ENCODE data around the gene RPL37A. TPM values are rescaled to one million over a fixed set of nuclear protein-coding genes. Genes with fewer than 3 reads are reported as not detected.

The RPL37A gene
- total RNA-seq, 4 donors from 2014 or later: 1,065 to 1,506 (median 1,390) TPM

GRCh38 chr2:216492597-216493333, 5.9 kb upstream of the RPL37A start:
- no peaks in the 10 kb centered on the region for H3K9me3 ChIP-seq
- H3K4me3 ChIP-seq: no peak overlapping the region
- H3K36me3 ChIP-seq: no peaks in the 10 kb centered on the region
- no peak for ATAC-seq
- H3K27ac ChIP-seq: no peak overlapping the region
- in situ Hi-C loops (cut with MboI; ENCODE audit: low sequenced_read_pairs in 4 of 4): no loop called here
- intact Hi-C loops (cut with DNase I; ENCODE audit: low total_unique reads): no loop called here
- TF ChIP-seq, protein P1, sequence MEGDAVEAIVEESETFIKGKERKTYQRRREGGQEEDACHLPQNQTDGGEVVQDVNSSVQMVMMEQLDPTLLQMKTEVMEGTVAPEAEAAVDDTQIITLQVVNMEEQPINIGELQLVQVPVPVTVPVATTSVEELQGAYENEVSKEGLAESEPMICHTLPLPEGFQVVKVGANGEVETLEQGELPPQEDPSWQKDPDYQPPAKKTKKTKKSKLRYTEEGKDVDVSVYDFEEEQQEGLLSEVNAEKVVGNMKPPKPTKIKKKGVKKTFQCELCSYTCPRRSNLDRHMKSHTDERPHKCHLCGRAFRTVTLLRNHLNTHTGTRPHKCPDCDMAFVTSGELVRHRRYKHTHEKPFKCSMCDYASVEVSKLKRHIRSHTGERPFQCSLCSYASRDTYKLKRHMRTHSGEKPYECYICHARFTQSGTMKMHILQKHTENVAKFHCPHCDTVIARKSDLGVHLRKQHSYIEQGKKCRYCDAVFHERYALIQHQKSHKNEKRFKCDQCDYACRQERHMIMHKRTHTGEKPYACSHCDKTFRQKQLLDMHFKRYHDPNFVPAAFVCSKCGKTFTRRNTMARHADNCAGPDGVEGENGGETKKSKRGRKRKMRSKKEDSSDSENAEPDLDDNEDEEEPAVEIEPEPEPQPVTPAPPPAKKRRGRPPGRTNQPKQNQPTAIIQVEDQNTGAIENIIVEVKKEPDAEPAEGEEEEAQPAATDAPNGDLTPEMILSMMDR (IDR thresholded peaks at IDR 0.05 in 4 of 5, conservative IDR thresholded peaks at IDR 0.05 in 1 of 5): no peak
- TF ChIP-seq POLR2A (IDR thresholded peaks at IDR 0.05): no peak
- DNase-seq: no peak
- peaks cover 5 to 6% of the 10 kb centered on the region in 2 donors for H3K4me1 ChIP-seq
- H3K27me3 ChIP-seq: no peaks in the 10 kb centered on the region

GRCh38 chr2:216493334-216493685, 5.3 kb upstream of the RPL37A start:
- intact Hi-C loops (cut with DNase I; ENCODE audit: low total_unique reads): no loop called here
- H3K27me3 ChIP-seq: no peaks in the 10 kb centered on the region

DNA sequence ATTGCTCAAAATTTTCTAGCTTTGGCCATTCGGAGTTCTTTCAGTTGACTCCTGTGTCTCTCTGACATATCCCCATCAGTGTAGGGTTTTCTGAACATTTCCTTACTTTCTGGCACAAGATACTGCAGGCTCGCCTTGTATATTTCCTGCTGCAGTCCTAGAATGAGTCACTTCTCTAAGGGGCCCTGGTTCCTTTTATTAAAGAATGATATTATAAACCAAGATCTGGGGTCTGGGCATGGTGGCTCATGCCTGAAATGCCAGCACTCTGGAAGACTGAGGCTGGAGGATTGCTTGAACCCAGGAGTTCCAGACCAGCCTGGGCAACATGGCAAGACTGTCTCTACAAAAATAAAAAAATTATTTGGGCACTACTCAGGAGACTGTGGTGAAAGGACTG, 3.0 kb upstream of the RPL37A start:
- TF ChIP-seq, protein P1 (IDR thresholded peaks at IDR 0.05 in 4 of 5, conservative IDR thresholded peaks at IDR 0.05 in 1 of 5): no peak
- TF ChIP-seq POLR2A (IDR thresholded peaks at IDR 0.05): no peak
- Histone ChIP-seq H3K27ac (no peak overlapping the region), H3K9me3 (no peaks in the 10 kb centered on the region), H3K27me3 (no peaks in the 10 kb centered on the region), H3K36me3 (peaks cover 2 to 13% of the 10 kb centered on the region in 2 donors), H3K4me1 (peaks cover 23% of the 10 kb centered on the region in 2 donors), H3K4me3 (no peak overlapping the region)
- ATAC-seq (no peak), DNase-seq (no peak)
- intact Hi-C loops (cut with DNase I; ENCODE audit: low total_unique reads) (no loop called here), in situ Hi-C loops (cut with MboI; ENCODE audit: low sequenced_read_pairs in 4 of 4) (no loop called here)

More at GRCh38 chr2:216493334-216493685, 5.3 kb upstream of the RPL37A start:
- Histone ChIP-seq H3K4me1 (peaks cover 9 to 10% of the 10 kb centered on the region in 2 donors), H3K4me3 (no peak overlapping the region), H3K27ac (no peak overlapping the region), H3K36me3 (no peaks in the 10 kb centered on the region), H3K9me3 (no peaks in the 10 kb centered on the region)
- no peak for DNase-seq
- in situ Hi-C loops (cut with MboI; ENCODE audit: low sequenced_read_pairs in 4 of 4): no loop called here
- ATAC-seq: no peak
- no peak for TF ChIP-seq POLR2A (IDR thresholded peaks at IDR 0.05)
- TF ChIP-seq, protein P1 (IDR thresholded peaks at IDR 0.05 in 4 of 5, conservative IDR thresholded peaks at IDR 0.05 in 1 of 5): no peak

DNA sequence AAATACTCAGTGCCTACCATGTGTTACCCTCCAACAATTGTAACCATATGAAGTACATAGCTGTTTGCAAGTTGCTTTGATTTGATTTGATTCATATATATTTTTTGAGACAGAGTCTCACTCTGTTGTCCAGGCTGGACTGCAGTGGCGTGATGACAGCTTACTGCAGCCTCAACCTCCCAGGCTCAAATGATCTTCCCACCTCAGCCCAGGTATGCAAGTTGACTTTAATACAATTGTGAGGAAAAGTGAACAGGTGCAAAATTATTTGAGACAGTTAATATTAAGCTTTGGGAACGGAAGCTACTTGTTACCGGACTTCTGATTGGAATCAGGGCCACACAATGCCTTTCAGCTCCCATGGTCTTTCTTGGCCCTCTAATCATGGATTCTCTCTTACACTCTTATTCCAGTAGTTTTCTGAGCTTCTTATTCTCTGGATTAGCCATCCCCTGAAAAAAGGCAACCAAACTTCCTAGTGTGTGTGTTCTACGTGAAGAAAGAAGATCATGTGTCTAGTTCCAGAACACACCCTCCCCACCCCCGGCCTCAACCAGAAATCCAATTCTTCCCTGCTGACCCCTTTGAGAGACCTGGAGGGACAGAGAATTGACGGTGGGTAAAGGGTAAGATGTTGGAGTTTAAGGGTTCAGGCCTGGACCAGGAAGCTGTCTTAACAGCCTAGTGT, 1.1 kb upstream of the RPL37A start:
- in situ Hi-C loops (cut with MboI; ENCODE audit: low sequenced_read_pairs in 4 of 4): no loop called here
- TF ChIP-seq, protein P1 (IDR thresholded peaks at IDR 0.05 in 4 of 5, conservative IDR thresholded peaks at IDR 0.05 in 1 of 5): no peak
- no peak for TF ChIP-seq POLR2A (IDR thresholded peaks at IDR 0.05)
- Histone ChIP-seq H3K27me3 (no peaks in the 10 kb centered on the region), H3K4me1 (peaks cover 26% of the 10 kb centered on the region in 2 donors), H3K36me3 (peaks cover 7 to 31% of the 10 kb centered on the region in 2 donors), H3K4me3 (peak overlapping the region; percentile 70 to 90 (median 80)), H3K27ac (peak overlapping the region; percentile 81 to 89 (median 84)), H3K9me3 (no peaks in the 10 kb centered on the region)
- ATAC-seq: no peak
- DNase-seq: no peak
- intact Hi-C loops (cut with DNase I; ENCODE audit: low total_unique reads): loop anchor here (1.0 kb wide), 1 partner anchor 85 kb away; the partner anchor contains the start of gene SMARCAL1
